Breast epithelium (tissue), 4 donors: ENCODE results near the gene DUSP22. TPM values are rescaled to one million over a fixed set of nuclear protein-coding genes. Genes with fewer than 3 reads are reported as not detected.
"Not testable (repeated sequence)": the region's sequence is repeated elsewhere in the genome, so short reads cannot be mapped to it uniquely, and the experiment has no call there.

Experiments used
- DNase-seq, 2 donors: peaks; one replicate each; pipeline ENCODE4 v3.0.0-alpha.2; 2019; ENCODE audit warnings: low spot score in 2 of 2
- H3K27ac ChIP-seq, 2 donors: fragments of 200-600 bp; sonication (generic) in 1 of 2; one replicate each; pipeline ENCODE4 v1.5.1; 2016 to 2019; ENCODE audit warnings: mild to moderate bottlenecking in 1 of 2
- H3K27me3 ChIP-seq, 2 donors: fragments of 200-600 bp; sonication (generic) in 1 of 2; one replicate each; pipeline versions ENCODE4 v1.5.1 to v1.6.0; 2017 to 2019; ENCODE audit warnings: control low read depth in 1 of 2, mild to moderate bottlenecking in 1 of 2
- H3K36me3 ChIP-seq: fragments of 200-600 bp; one replicate; pipeline ENCODE4 v1.5.1; 2019
- H3K4me1 ChIP-seq, 2 donors: fragments of 200-600 bp; sonication (generic); one replicate each; pipeline ENCODE4 v1.5.1; 2016 to 2019; ENCODE audit warnings: control low read depth in 1 of 2
- H3K4me3 ChIP-seq, 3 donors: fragments of 200-600 bp; sonication (generic); 1 replicate in 2 of 3; 2 replicates in 1 of 3; pipeline ENCODE4 v1.5.1; 2016 to 2019; ENCODE audit warnings: mild to moderate bottlenecking in 3 of 3, moderate library complexity in 2 of 3
- H3K9me3 ChIP-seq, 2 donors: fragments of 200-600 bp; sonication (generic) in 1 of 2; one replicate each; pipeline ENCODE4 v1.5.1; 2016 to 2019; ENCODE audit warnings: control low read depth in 1 of 2
- CTCF ChIP-seq, 3 donors: fragments of 450-650 bp; IDR thresholded peaks; one replicate each; pipeline ENCODE4 v1.5.1; 2016 to 2017; ENCODE audit warnings: antibody characterized with exemption in 3 of 3, mild to moderate bottlenecking in 3 of 3, moderate library complexity in 3 of 3
- POLR2A ChIP-seq: fragments of 450-650 bp; IDR thresholded peaks from one replicate; pipeline ENCODE4 v1.6.1; 2016; ENCODE audit warnings: antibody characterized with exemption, mild to moderate bottlenecking, moderate library complexity
- POLR2AphosphoS5 ChIP-seq, 3 donors: sonication (generic); formaldehyde crosslinking; IDR thresholded peaks; one replicate each; pipeline ENCODE4 v1.6.1; 2017; ENCODE audit warnings: antibody characterized with exemption in 3 of 3
- intact Hi-C: fragments of 100-400 bp; cut with DNase I; formaldehyde crosslinking; loops from one replicate; pipeline ENCODE4 v1.15.1; 2023; ENCODE audit warnings: low total_unique reads
- total RNA-seq, 3 donors: library from RNA; depleted of rRNA; stranded (reverse); fragments of >200 nt; gene quantifications; one replicate each; pipeline ENCODE4 v1.1.0, GENCODE V29; 2016

Gene DUSP22
- total RNA-seq = 10 to 100 TPM; 55.6 to 81.9 (median 59.0) TPM

GRCh38 chr6:291697-292505 is at the start of gene DUSP22:
Gene DUSP22, plus strand, starts transcription at chr6:292487. Its CDS starts 53 bp downstream, at chr6:292540.
- DNase-seq = peak; percentile 87 to 89
- Histone ChIP-seq H3K9me3 (no peaks in the 10 kb centered on the region), H3K27ac (peak within 1 kb of the TSS; percentile 93 to 99), H3K27me3 (no peaks in the 10 kb centered on the region), H3K4me1 (no peaks in the 10 kb centered on the region), H3K4me3 (peak within 1 kb of the TSS; percentile 64 to 93 (median 66)), H3K36me3 (no peaks in the 10 kb centered on the region)
- intact Hi-C loops = no loop called here
- TF ChIP-seq POLR2A = peak; percentile 70
- peak; percentile 7 to 76 (median 48) for TF ChIP-seq POLR2AphosphoS5 (IDR thresholded peaks at IDR 0.05)
- no peak for TF ChIP-seq CTCF (IDR thresholded peaks at IDR 0.05)

- TF ChIP-seq CTCF (IDR thresholded peaks at IDR 0.05) (no peak), POLR2AphosphoS5 (IDR thresholded peaks at IDR 0.05) (no peak), POLR2A (no peak)
- no peak overlapping the region for H3K4me3 ChIP-seq
- no peaks in the 10 kb centered on the region for H3K27me3 ChIP-seq
- intact Hi-C loops = no loop called here
- no peaks in the 10 kb centered on the region for H3K36me3 ChIP-seq
- H3K27ac ChIP-seq = no peak overlapping the region
- H3K4me1 ChIP-seq = no peaks in the 10 kb centered on the region
- peaks cover 0 to 18% of the 10 kb centered on the region in 2 donors for H3K9me3 ChIP-seq
- DNase-seq = no peak
Observed at GRCh38 chr6:246352-246751, 45.9 kb upstream of the DUSP22 start.

DNA sequence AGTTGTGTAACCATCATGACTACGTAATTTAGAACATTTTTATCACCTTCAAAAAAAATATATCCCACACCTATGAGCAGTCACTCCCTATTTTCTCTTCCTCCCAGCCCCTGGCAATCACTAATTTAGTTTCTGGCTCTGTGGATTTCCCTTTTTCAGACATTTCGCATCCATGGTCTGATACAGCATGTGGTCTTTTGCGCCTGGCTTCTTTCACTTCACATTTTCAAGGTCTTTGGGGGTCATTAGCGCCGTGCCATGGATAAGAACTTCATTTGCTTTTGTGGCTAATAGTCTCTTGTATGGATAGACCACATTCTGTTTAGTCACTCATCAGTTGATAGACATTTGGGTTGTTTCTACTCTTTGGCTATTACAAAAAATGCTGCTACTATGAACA is 44.9 kb upstream of the DUSP22 start:
- no peak overlapping the region for H3K27ac ChIP-seq
- intact Hi-C loops = no loop called here
- TF ChIP-seq POLR2AphosphoS5 (IDR thresholded peaks at IDR 0.05) = no peak
- TF ChIP-seq POLR2A = no peak
- TF ChIP-seq CTCF (IDR thresholded peaks at IDR 0.05) = no peak
- H3K36me3 ChIP-seq = no peaks in the 10 kb centered on the region
- no peak for DNase-seq
- H3K9me3 ChIP-seq = peaks cover 0 to 18% of the 10 kb centered on the region in 2 donors
- H3K27me3 ChIP-seq = no peaks in the 10 kb centered on the region
- H3K4me3 ChIP-seq = no peak overlapping the region
- H3K4me1 ChIP-seq = no peaks in the 10 kb centered on the region

DNA sequence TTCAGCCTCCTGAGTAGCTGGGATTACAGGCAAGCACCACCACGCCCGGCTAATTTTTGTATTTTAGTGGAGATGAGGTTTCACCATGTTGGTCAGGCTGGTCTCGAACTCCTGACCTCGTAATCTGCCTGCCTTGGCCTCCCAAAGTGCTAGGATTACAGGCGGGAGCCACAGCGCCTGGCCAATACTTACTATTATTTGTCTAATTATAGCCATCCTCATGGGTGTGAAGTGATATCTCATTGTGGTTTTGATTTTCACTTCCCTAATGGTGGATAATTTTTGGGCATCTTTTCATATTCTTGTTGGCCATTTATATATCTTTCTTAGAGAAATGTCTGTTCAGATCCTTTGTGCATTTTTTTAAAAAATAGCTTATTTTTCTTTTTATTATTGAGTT is 44.2 kb upstream of the DUSP22 start:
- H3K9me3 ChIP-seq = peaks cover 0 to 13% of the 10 kb centered on the region in 2 donors
- H3K36me3 ChIP-seq, intact Hi-C loops: not testable (repeated sequence)

DNA sequence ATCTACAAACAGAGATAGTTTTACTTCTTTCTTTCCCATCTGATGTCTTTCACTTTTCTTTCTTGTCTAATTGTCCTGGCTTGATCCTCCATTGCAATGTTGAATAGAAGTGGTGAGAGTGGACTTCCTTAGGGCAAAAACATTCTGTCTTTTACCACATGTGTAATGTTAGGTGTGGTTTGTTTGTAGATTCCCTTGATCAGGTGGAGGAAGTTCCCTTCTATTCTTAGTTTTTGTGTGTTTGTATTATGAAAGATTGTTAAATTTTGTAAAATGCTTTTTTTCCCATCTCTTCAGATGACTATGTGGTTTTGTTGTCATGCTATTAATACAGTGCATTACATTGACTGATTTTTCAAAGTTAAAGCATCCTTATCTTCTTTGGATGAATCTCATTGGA is 41.6 kb upstream of the DUSP22 start:
- no peak for DNase-seq
- no peaks in the 10 kb centered on the region for H3K4me1 ChIP-seq
- no peaks in the 10 kb centered on the region for H3K27me3 ChIP-seq
- H3K9me3 ChIP-seq = no peaks in the 10 kb centered on the region
- TF ChIP-seq POLR2AphosphoS5 (IDR thresholded peaks at IDR 0.05) = no peak
- H3K27ac ChIP-seq = no peak overlapping the region
- no peaks in the 10 kb centered on the region for H3K36me3 ChIP-seq
- intact Hi-C loops = no loop called here
- no peak overlapping the region for H3K4me3 ChIP-seq

More for the DNA sequence above, 44.2 kb upstream of the DUSP22 start:
- not testable (repeated sequence) for H3K4me1 ChIP-seq, H3K27ac ChIP-seq, H3K4me3 ChIP-seq, H3K27me3 ChIP-seq, DNase-seq

GRCh38 chr6:251920-252319 is 40.4 kb upstream of the DUSP22 start:
- H3K4me3 ChIP-seq = no peak overlapping the region
- DNase-seq = no peak
- intact Hi-C loops = no loop called here
- no peak overlapping the region for H3K27ac ChIP-seq
- no peaks in the 10 kb centered on the region for H3K9me3 ChIP-seq
- no peak for TF ChIP-seq CTCF (IDR thresholded peaks at IDR 0.05)
- no peak for TF ChIP-seq POLR2AphosphoS5 (IDR thresholded peaks at IDR 0.05)
- TF ChIP-seq POLR2A = no peak
- no peaks in the 10 kb centered on the region for H3K36me3 ChIP-seq
- no peaks in the 10 kb centered on the region for H3K27me3 ChIP-seq
- H3K4me1 ChIP-seq = no peaks in the 10 kb centered on the region
